K562 (cell line): ENCODE data around the gene ASB6. TPM values are rescaled to one million over a fixed set of nuclear protein-coding genes. Genes with fewer than 3 reads are reported as not detected.
A peak's percentile ranks its signal among the peaks of the same experiment; 100 is the strongest.

ENCODE experiments used
- ATAC-seq: fragments of 200-7000 bp; cut with Tn5 transposase; 3 replicates; pipeline ENCODE4 v1.9.1; 2020; ENCODE audit warnings: moderate library complexity
- BruUV-seq: library from RNA; stranded (reverse); fragments of 400-500 nt; replicated peaks from 2 replicates; lab custom pipeline; 2021; lab: Mats Ljungman, UMichigan
- CTCF ChIA-PET: fragments of 300-600 bp; formaldehyde crosslinking; extraction: SDS; loops from one replicate; lab custom pipeline; 2021; ENCODE audit warnings: low intra/inter-chr PET ratio; lab: Yijun Ruan, JAX
- POLR2A ChIA-PET: fragments of 300-600, 350-650 bp; sonication (Branson Sonifier 250); formaldehyde crosslinking; extraction: SDS; loops from one replicate; lab custom pipeline; 2021; ENCODE audit warnings: antibody characterized with exemption, inconsistent platforms; lab: Yijun Ruan, JAX
- DNase-seq, 4 experiments: peaks; one replicate each; pipeline versions ENCODE4 v3.0.0 to v3.0.0-alpha.2; 2011 to 2018; ENCODE audit warnings: low spot score in 3 of 4, mixed read lengths in 3 of 4; ENCODE audit errors: extremely low read depth in 1 of 4
- FAIRE-seq: peaks from 2 replicates; lab custom pipeline; 2011; peaks lifted over from hg19 to GRCh38; lab: Jason Lieb, UNC
- H2AFZ ChIP-seq: 2 replicates; pipeline ENCODE4 v1.6.0; 2011; ENCODE audit warnings: low read depth, low read length, control low read depth, inconsistent platforms
- H3K27ac ChIP-seq: fragments of 200-600 bp; 3 replicates; pipeline ENCODE4 v1.8.0; 2011; ENCODE audit warnings: low read depth, mild to moderate bottlenecking, control low read depth, inconsistent platforms, low read length, moderate library complexity, mixed read lengths; ENCODE audit errors: extremely low read depth
- H3K27me3 ChIP-seq, 2 experiments: fragments of 300-600 bp in 1 of 2; 2 replicates in 1 of 2; 3 replicates in 1 of 2; pipeline versions ENCODE4 v1.6.0 to v1.8.0; 2011; ENCODE audit warnings: inconsistent platforms in 2 of 2, low read length in 2 of 2, mild to moderate bottlenecking in 1 of 2, mixed read lengths in 1 of 2, moderate library complexity in 1 of 2; ENCODE audit not compliant: control insufficient read depth in 2 of 2, insufficient read depth in 2 of 2
- H3K36me3 ChIP-seq: fragments of 300-600 bp; 3 replicates; pipeline ENCODE4 v1.8.0; 2011; ENCODE audit warnings: mild to moderate bottlenecking, low read length, inconsistent platforms; ENCODE audit not compliant: control insufficient read depth, insufficient read depth
- H3K4me1 ChIP-seq, 2 experiments: fragments of 200-600 bp in 1 of 2; replicated peaks in 1 of 2; 2 replicates in 1 of 2; 3 replicates in 1 of 2; pipeline versions ENCODE4 v1.5.1 to v1.8.0; 2011; ENCODE audit warnings: inconsistent platforms in 2 of 2, low read length in 2 of 2, mild to moderate bottlenecking in 1 of 2, mixed read lengths in 1 of 2, moderate library complexity in 1 of 2; ENCODE audit not compliant: control insufficient read depth in 2 of 2, insufficient read depth in 2 of 2
- H3K4me2 ChIP-seq: 2 replicates; pipeline ENCODE4 v1.6.1; 2011; ENCODE audit warnings: low read length, control low read depth, inconsistent platforms, mixed read lengths; ENCODE audit not compliant: insufficient read depth
- H3K4me3 ChIP-seq: fragments of 200-600 bp; sonication (generic), shearing (Covaris generic); 2 replicates; pipeline ENCODE4 v1.5.1; 2016; ENCODE audit warnings: control low read depth, inconsistent platforms
- H3K79me2 ChIP-seq: fragments of 200-600 bp; 3 replicates; pipeline ENCODE4 v1.8.0; 2011; ENCODE audit warnings: low read length, inconsistent platforms; ENCODE audit not compliant: control insufficient read depth, insufficient read depth
- H3K9ac ChIP-seq, 2 experiments: 2 replicates each; pipeline versions ENCODE4 v1.6.0 to v1.6.1; 2011; ENCODE audit warnings: low read depth in 2 of 2, low read length in 2 of 2, control low read depth in 1 of 2, inconsistent platforms in 1 of 2, mild to moderate bottlenecking in 1 of 2, mixed read lengths in 1 of 2; ENCODE audit not compliant: insufficient read depth in 1 of 2
- H3K9me1 ChIP-seq: one replicate; pipeline ENCODE4 v1.6.0; 2011; ENCODE audit warnings: inconsistent platforms, mild to moderate bottlenecking, low read length, moderate library complexity; ENCODE audit not compliant: control insufficient read depth, insufficient read depth
- H3K9me3 ChIP-seq: replicated peaks from 2 replicates; pipeline ENCODE4 v1.5.1; 2011; ENCODE audit warnings: low read depth, low read length, inconsistent platforms; ENCODE audit not compliant: control insufficient read depth, insufficient read depth
- H4K20me1 ChIP-seq: replicated peaks from 2 replicates; pipeline ENCODE4 v1.6.1; 2011; ENCODE audit warnings: low read length, inconsistent platforms, mixed read lengths; ENCODE audit not compliant: control insufficient read depth, insufficient read depth
- ARID1B ChIP-seq: fragments of 450-650 bp; IDR thresholded peaks from 2 replicates; pipeline ENCODE4 v1.6.1; 2016; ENCODE audit warnings: antibody characterized with exemption, mild to moderate bottlenecking, inconsistent platforms
- BMI1 ChIP-seq: fragments of 150-350 bp; IDR thresholded peaks from 2 replicates; pipeline ENCODE4 v1.6.1; 2014; ENCODE audit warnings: low read length
- DPF2 ChIP-seq: fragments of 450-650 bp; IDR thresholded peaks from 2 replicates; pipeline ENCODE4 v1.6.1; 2016
- ETV1 ChIP-seq: fragments of 450-650 bp; conservative IDR thresholded peaks from 2 replicates; pipeline ENCODE4 v1.6.1; 2016; ENCODE audit warnings: missing genetic modification characterization, control low read depth, low read depth, missing compliant biosample characterization
- FOXK2 ChIP-seq, 2 experiments: fragments of 450-650 bp; IDR thresholded peaks in 1 of 2; conservative IDR thresholded peaks in 1 of 2; 2 replicates each; pipeline ENCODE4 v1.6.1; 2016; ENCODE audit warnings: low read depth in 2 of 2, mild to moderate bottlenecking in 1 of 2
- JUN ChIP-seq, 2 experiments: sonication (generic) in 1 of 2; formaldehyde crosslinking in 1 of 2; IDR thresholded peaks; 2 replicates each; pipeline versions ENCODE4 v1.6.1 to v1.8.0; 2012 to 2022; ENCODE audit warnings: borderline replicate concordance in 2 of 2, mild to moderate bottlenecking in 2 of 2, improper control_type of control experiment in 1 of 2, low read depth in 1 of 2, low read length in 1 of 2, missing genetic modification reagents in 1 of 2
- JUND ChIP-seq, 2 experiments: IDR thresholded peaks; 2 replicates in 1 of 2; 3 replicates in 1 of 2; pipeline ENCODE4 v1.6.1; 2011; ENCODE audit warnings: borderline replicate concordance in 2 of 2, low read depth in 2 of 2, low read length in 2 of 2, improper control_type of control experiment in 1 of 2, missing biosample characterization in 1 of 2, missing genetic modification characterization in 1 of 2, missing genetic modification reagents in 1 of 2
- KDM1A ChIP-seq, 2 experiments: fragments of 450-650 bp; IDR thresholded peaks; 2 replicates each; pipeline ENCODE4 v1.6.1; 2016; ENCODE audit warnings: mild to moderate bottlenecking in 2 of 2
- MEF2A ChIP-seq: IDR thresholded peaks from 2 replicates; pipeline ENCODE4 v1.6.1; 2011; ENCODE audit warnings: low read depth, mild to moderate bottlenecking, low read length, moderate library complexity; ENCODE audit not compliant: control insufficient read depth
- RBM25 ChIP-seq: fragments of 200-400 bp; formaldehyde crosslinking; IDR thresholded peaks from 2 replicates; pipeline ENCODE4 v1.6.1; 2018; ENCODE audit warnings: low read length, low read depth, moderate library complexity; ENCODE audit not compliant: severe bottlenecking
- RCOR1 ChIP-seq, 2 experiments: IDR thresholded peaks; 2 replicates each; pipeline ENCODE4 v1.6.1; 2012; ENCODE audit warnings: low read depth in 2 of 2, low read length in 2 of 2, borderline replicate concordance in 1 of 2, improper control_type of control experiment in 1 of 2
- TAL1 ChIP-seq: fragments of 450-650 bp; IDR thresholded peaks from 2 replicates; pipeline ENCODE4 v1.6.1; 2016; ENCODE audit warnings: mild to moderate bottlenecking
- TRIM24 ChIP-seq, 2 experiments: fragments of 450-650 bp; IDR thresholded peaks; 2 replicates each; pipeline ENCODE4 v1.6.1; 2016
- WGBS: fragments of 100-300 bp; shearing (Covaris generic); methylation state at CpG from one replicate; pipeline ENCODE4 v1.1.6; 2016; ENCODE audit warnings: low coverage, mixed read lengths; ENCODE audit not compliant: insufficient coverage; ENCODE audit errors: missing lambda C conversion rate; 5-methylcytosine and 5-hydroxymethylcytosine counted together
- in situ Hi-C: fragments of 300-500 bp; cut with MboI; formaldehyde crosslinking; loops from 4 replicates; pipeline ENCODE4 v1.15.0; 2018; ENCODE audit warnings: inconsistent platforms, mixed read lengths
- intact Hi-C: fragments of 100-400 bp; cut with micrococcal nuclease; formaldehyde crosslinking; loops from 2 replicates; pipeline ENCODE4 v1.14.2; 2022
- polyA plus RNA-seq, 8 experiments: library from polyadenylated mRNA; depleted of rRNA in 4 of 8; stranded (reverse) in 5 of 8; unstranded in 3 of 8; fragments of >200 nt; fragmentation: Nextera tagmentation in 2 of 8; fragmentation: Illumina TruSeq in 1 of 8; extraction: Ambion mirVana in 2 of 8; extraction: Trizol in 1 of 8; gene quantifications; 2 replicates each; pipeline versions ENCODE4 v1.2.1 to v1.2.3, GENCODE V29; 2011 to 2014; ENCODE audit warnings: inconsistent platforms in 1 of 8, missing spikeins in 1 of 8
- total RNA-seq, 7 experiments: library from RNA; depleted of rRNA in 6 of 7; stranded (reverse); fragments of >200 nt in 6 of 7; fragmentation: Illumina TruSeq in 2 of 7; extraction: Trizol in 2 of 7; gene quantifications; 2 replicates each; pipeline versions ENCODE4 v1.2.1 to v1.2.3, GENCODE V29; 2011 to 2021; ENCODE audit warnings: low replicate concordance in 1 of 7
- TF ChIP-seq, protein P1 (sequence below), 2 experiments: fragments of 450-650 bp in 1 of 2; sonication (generic) in 1 of 2; formaldehyde crosslinking in 1 of 2; IDR thresholded peaks in 1 of 2; conservative IDR thresholded peaks in 1 of 2; 2 replicates each; pipeline versions ENCODE4 v1.6.1 to v1.8.1; 2016 to 2023; ENCODE audit warnings: mild to moderate bottlenecking in 2 of 2, moderate library complexity in 2 of 2, inconsistent platforms in 1 of 2, missing genetic modification reagents in 1 of 2
- TF ChIP-seq, protein P2 (sequence below): sonication (generic); formaldehyde crosslinking; IDR thresholded peaks from 2 replicates; pipeline ENCODE4 v1.4.0; 2020; ENCODE audit warnings: mild to moderate bottlenecking, missing genetic modification reagents

Gene ASB6
- total and polyA plus RNA-seq, 9 of the 15 experiments (the other 6 are each of a cell fraction or from before 2014, with no cell fraction given) = 0.92 to 17.8 (median 11.3) TPM

DNA sequence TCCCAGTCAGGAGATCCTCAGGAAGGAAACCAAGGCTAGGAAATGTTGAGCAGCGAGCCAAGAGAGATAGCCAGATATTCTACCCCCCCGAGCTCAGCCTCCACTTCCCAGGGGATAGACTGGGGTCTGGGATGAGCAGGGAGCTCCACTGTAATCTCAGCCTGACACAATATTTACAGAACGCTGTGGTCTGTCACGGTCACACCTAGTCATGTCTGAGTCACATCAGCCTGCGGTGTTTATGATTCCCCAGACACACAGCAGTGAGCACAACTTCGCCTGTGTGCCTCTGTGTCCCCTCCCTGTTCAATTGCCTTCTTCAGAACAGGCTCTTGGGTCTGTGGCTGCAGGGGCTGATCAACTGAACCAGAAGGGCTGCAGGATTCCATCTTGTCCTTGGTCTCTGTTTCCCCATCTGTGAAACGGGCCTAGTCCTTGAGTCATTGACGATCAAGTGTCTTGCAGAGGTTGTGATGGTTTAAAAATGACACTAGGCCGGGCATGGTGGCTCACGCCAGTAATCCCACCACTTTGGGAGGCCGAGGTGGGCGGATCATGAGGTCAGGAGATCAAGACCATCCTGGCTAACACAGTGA is 14.9 kb upstream of the ASB6 start:
- in situ Hi-C loops = loop anchor here (25.0 kb wide), 1 partner anchor 680 kb away; no protein-coding TSS in a partner anchor
- no peak overlapping the region for H3K9ac ChIP-seq
- ChIA-PET CTCF (no interaction called here), POLR2A (interaction anchor here (0.6 to 1.1 kb wide), 7 partner anchors 13 to 1497 kb away, joined by 3 to 4 read pairs (median 3); partner anchors contain the start of gene BBLN)
- H4K20me1 ChIP-seq = no peaks in the 10 kb centered on the region; the same call in 1 of the 2 replicates
- FAIRE-seq = peak; percentile 84
- no peaks in the 10 kb centered on the region for H3K9me1 ChIP-seq
- peak; percentile 58 for ATAC-seq
- H3K27ac ChIP-seq = no peak overlapping the region
- no peak overlapping the region for H2AFZ ChIP-seq
- DNase-seq = no peak
- H3K4me1 ChIP-seq = peaks cover 0 to 3% of the 10 kb centered on the region in 2 experiments; a peak in 2 of 5 replicates
- no peaks in the 10 kb centered on the region for H3K36me3 ChIP-seq
- H3K27me3 ChIP-seq = peaks cover 30 to 31% of the 10 kb centered on the region in 2 experiments; a peak in 4 of 5 replicates
- H3K4me3 ChIP-seq = no peak overlapping the region
- H3K4me2 ChIP-seq = no peak overlapping the region
- intact Hi-C loops = no loop called here
- H3K9me3 ChIP-seq = no peaks in the 10 kb centered on the region
- 2% methylated on average over 12 of the region's 12 CpGs for WGBS
- H3K79me2 ChIP-seq = no peaks in the 10 kb centered on the region
- BruUV-seq = no TSS peak
- TF ChIP-seq RCOR1 (IDR thresholded peaks at IDR 0.05; ENCODE audit: borderline replicate concordance in 1 of 2, low read depth in 2 of 2, low read length in 2 of 2) (peak in 1 of 2 experiments; percentile 29; a peak in 1 of 4 replicates), TRIM24 (IDR thresholded peaks at IDR 0.05) (0 out of 4 replicates have a peak, but pooled peaks of 1 of the 2 experiments have one; percentile 21), ETV1 (tag) (no peak), KDM1A (IDR thresholded peaks at IDR 0.05) (peak; percentile 45 to 58; a peak in 3 of 4 replicates), MEF2A (no peak), FOXK2 (conservative IDR thresholded peaks at IDR 0.05 in 1 of 2, IDR thresholded peaks at IDR 0.05 in 1 of 2; ENCODE audit: low read depth in 2 of 2) (peak in 1 of 2 experiments; percentile 46; a peak in 1 of 4 replicates), RBM25 (peak; percentile 31), ARID1B (peak; percentile 87), JUN (IDR thresholded peaks at IDR 0.05; ENCODE audit: borderline replicate concordance, low read depth, low read length) (peak; percentile 79; the same call in 1 of the 2 replicates), JUN (CRISPR knock-in tag; IDR thresholded peaks at IDR 0.05; ENCODE audit: borderline replicate concordance) (no peak), BMI1 (no peak), JUND (IDR thresholded peaks at IDR 0.05; ENCODE audit: borderline replicate concordance, low read depth, low read length) (peak; percentile 74), JUND (tag; IDR thresholded peaks at IDR 0.05; ENCODE audit: borderline replicate concordance, low read depth, low read length) (peak; percentile 44; the same call in 1 of the 3 replicates), DPF2 (peak; percentile 59), TAL1 (peak; percentile 50)
- TF ChIP-seq, protein P1, sequence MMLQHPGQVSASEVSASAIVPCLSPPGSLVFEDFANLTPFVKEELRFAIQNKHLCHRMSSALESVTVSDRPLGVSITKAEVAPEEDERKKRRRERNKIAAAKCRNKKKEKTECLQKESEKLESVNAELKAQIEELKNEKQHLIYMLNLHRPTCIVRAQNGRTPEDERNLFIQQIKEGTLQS (IDR thresholded peaks at IDR 0.05) = peak; percentile 74
- TF ChIP-seq, protein P1 (CRISPR knock-in tag; conservative IDR thresholded peaks at IDR 0.05) = no peak
- TF ChIP-seq, protein P2, sequence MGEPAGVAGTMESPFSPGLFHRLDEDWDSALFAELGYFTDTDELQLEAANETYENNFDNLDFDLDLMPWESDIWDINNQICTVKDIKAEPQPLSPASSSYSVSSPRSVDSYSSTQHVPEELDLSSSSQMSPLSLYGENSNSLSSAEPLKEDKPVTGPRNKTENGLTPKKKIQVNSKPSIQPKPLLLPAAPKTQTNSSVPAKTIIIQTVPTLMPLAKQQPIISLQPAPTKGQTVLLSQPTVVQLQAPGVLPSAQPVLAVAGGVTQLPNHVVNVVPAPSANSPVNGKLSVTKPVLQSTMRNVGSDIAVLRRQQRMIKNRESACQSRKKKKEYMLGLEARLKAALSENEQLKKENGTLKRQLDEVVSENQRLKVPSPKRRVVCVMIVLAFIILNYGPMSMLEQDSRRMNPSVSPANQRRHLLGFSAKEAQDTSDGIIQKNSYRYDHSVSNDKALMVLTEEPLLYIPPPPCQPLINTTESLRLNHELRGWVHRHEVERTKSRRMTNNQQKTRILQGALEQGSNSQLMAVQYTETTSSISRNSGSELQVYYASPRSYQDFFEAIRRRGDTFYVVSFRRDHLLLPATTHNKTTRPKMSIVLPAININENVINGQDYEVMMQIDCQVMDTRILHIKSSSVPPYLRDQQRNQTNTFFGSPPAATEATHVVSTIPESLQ (CRISPR knock-in tag) = no peak
